GM12873 (cell line): ENCODE results near the gene SYMPK.

Experiments
- CTCF ChIP-seq: IDR thresholded peaks from 2 replicates; pipeline ENCODE4 v1.5.1; 2012; ENCODE audit warnings: low read depth, mild to moderate bottlenecking, moderate library complexity, low read length, control low read depth; ENCODE audit not compliant: insufficient read depth; ENCODE audit errors: missing control alignments

SYMPK gene

DNA sequence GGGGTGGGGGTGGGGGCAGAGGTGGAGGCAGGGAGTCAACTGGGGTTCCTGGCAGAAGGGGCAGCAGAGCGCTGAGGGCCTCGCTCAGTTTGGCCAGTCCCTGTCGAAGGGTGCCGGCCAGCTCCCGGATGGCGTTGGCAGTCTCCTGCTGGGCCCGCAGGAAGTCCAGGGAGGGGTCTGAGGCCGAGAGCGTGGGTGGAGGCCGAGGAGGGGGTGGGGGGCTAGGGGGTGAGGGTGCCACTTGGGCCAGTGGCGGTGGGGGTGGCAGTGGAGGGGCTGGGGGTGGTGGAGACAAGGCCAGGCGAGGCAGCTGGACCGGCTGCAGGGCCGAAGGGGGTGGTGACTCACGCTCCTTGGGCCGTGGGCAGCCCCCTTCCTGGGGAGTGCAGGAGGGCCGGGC is 27.9 kb upstream of the SYMPK start:
- TF ChIP-seq CTCF = no peak

DNA sequence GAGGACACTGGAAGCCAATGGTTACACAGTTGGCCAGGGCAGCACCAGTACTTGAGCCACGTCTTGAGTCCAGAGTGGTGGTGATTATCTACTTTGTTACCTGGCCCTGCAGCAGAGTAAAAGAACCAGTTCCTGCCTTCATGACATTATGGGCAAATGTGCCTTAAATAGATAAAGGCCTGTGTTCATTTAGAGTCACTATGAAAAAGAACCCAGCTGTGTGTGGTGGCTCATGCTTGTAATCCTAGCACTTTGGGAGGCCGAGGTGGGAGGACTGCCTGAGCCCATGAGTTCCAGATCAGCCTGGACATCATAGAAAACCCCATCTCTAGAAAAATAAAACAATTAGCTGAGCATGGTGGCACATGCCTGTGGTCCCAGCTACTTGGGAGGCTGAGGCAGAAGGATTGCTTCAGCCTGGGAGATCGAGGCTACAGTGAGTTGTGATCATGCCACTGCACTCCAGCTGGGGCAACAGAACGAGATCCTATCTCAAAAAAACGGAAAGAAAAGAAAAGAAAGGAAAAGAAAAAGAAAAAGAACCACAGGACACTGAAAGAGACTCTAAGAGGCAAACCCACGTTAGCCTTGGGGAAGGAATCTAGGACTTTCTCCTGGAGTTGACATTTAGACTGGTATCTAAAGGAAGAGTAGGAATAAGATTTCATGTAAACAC is 26.4 kb upstream of the SYMPK start:
- no peak for TF ChIP-seq CTCF

- TF ChIP-seq CTCF = no peak
These were observed 24.3 kb upstream of the SYMPK start for GRCh38 chr19:45887200-45887710.

DNA sequence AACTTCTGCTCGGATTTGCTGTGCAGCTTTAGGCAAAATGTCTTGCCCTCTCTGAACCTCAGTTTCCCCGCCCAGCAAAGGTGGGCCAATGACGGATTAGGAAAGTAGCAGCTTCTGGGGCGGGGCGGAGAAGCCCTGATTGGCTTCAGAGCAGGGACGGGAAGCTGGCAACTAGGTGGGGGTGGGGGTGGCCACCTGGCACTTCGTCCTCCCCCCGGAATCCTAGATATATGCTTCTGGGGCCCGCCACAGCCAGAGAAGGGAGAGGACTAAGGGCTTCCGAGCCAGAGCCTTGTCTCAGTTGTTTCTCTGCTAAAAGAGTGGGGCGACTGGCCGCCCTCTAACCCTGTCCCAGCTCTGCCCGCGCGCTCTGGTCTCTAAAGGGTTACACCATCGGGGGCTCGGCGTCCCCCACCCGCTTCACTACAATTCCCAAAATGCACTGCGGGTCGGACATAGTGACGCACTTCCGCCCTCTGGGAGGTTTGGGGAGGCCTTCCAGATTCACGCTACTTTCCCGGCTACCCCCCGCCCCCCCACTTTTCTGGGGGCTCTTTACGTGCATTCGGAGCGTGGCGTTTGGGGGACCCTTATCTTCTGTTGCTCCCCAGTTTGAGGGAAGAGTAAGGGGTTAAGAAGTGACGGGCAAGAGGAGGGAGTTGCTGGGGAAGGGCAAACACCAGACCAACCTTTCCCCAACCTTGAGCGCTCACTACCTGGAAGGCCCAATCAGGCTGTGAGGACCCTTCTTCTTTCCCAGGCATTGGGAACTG is 23.7 kb upstream of the SYMPK start:
- no peak for TF ChIP-seq CTCF

- no peak for TF ChIP-seq CTCF
These were observed 22.8 kb upstream of the SYMPK start, which contains the start of gene IRF2BP1 for GRCh38 chr19:45885556-45886426. IRF2BP1 (minus strand) TSS chr19:45886141; CDS start chr19:45885774, 367 bp downstream.

- no peak for TF ChIP-seq CTCF
These were observed 22.0 kb upstream of the SYMPK start for GRCh38 chr19:45884682-45885555.
